HCT116 (cell line): ENCODE results near the gene AGTRAP. TPM values are rescaled to one million over a fixed set of nuclear protein-coding genes. Genes with fewer than 3 reads are reported as not detected.

ENCODE experiments used
- ATAC-seq: fragments of 200-7000 bp; cut with Tn5 transposase; 2 replicates; pipeline ENCODE4 v1.9.1; 2020; ENCODE audit warnings: mild to moderate bottlenecking, moderate library complexity
- BruUV-seq: library from RNA; stranded (reverse); fragments of 400-500 nt; replicated peaks from 2 replicates; lab custom pipeline; 2021; lab: Mats Ljungman, UMichigan
- CTCF ChIA-PET: fragments of 300-600 bp; sonication (Branson Sonifier 250); formaldehyde crosslinking; loops from one replicate; lab custom pipeline; 2021; ENCODE audit warnings: antibody characterized with exemption; lab: Charles Lee
- POLR2A ChIA-PET: fragments of 300-600, 350-600 bp; sonication (Branson Sonifier 250); formaldehyde crosslinking; loops from one replicate; lab custom pipeline; 2021; ENCODE audit warnings: antibody characterized with exemption; lab: Charles Lee
- RAD21 ChIA-PET, 2 experiments: fragments of 300-600 bp; sonication (Branson Sonifier 250); formaldehyde crosslinking; loops; one replicate each; lab custom pipeline; 2023; ENCODE audit warnings: low total read pairs in 2 of 2; ENCODE audit not compliant: uncharacterized antibody in 2 of 2, unreplicated experiment in 2 of 2, low non-redundant PET in 1 of 2; lab: Charles Lee
- DNase-seq: peaks from one replicate; pipeline ENCODE4 v3.0.0-alpha.2; 2010; ENCODE audit warnings: low read depth, low spot score
- H2AFZ ChIP-seq: fragments of 200-600 bp; shearing (Covaris generic), sonication (generic); 2 replicates; pipeline ENCODE4 v1.6.1; 2017; ENCODE audit warnings: low read depth, mixed run types, mixed read lengths, antibody characterized with exemption, low read length; ENCODE audit not compliant: poor library complexity, severe bottlenecking
- H3K27ac ChIP-seq: 2 replicates; pipeline ENCODE4 v1.5.1; 2012; ENCODE audit warnings: low read depth, low read length
- H3K27me3 ChIP-seq: fragments of 200-600 bp; sonication (generic); 2 replicates; pipeline ENCODE4 v1.6.1; 2016; ENCODE audit warnings: mixed run types, low read length, mixed read lengths; ENCODE audit not compliant: insufficient read depth
- H3K36me3 ChIP-seq, 2 experiments: fragments of 200-500 bp in 1 of 2; fragments of 200-600 bp in 1 of 2; sonication (Bioruptor generic) in 1 of 2; sonication (generic) in 1 of 2; 2 replicates each; pipeline versions ENCODE4 v1.5.1 to v1.6.1; 2014 to 2016; ENCODE audit warnings: low read length in 2 of 2, inconsistent platforms in 1 of 2, mixed read lengths in 1 of 2, mixed run types in 1 of 2; ENCODE audit not compliant: insufficient read depth in 2 of 2, control insufficient read depth in 1 of 2
- H3K4me1 ChIP-seq, 2 experiments: fragments of 200-600 bp in 1 of 2; sonication (generic) in 1 of 2; 2 replicates each; pipeline versions ENCODE4 v1.5.1 to v1.6.1; 2012 to 2017; ENCODE audit warnings: low read length in 2 of 2, inconsistent platforms in 1 of 2, mild to moderate bottlenecking in 1 of 2, mixed read lengths in 1 of 2, mixed run types in 1 of 2, moderate library complexity in 1 of 2; ENCODE audit not compliant: insufficient read depth in 2 of 2, control insufficient read depth in 1 of 2
- H3K4me2 ChIP-seq: fragments of 200-600 bp; sonication (generic); 2 replicates; pipeline ENCODE4 v1.6.1; 2017; ENCODE audit warnings: mixed run types, low read length, mixed read lengths
- H3K4me3 ChIP-seq, 2 experiments: fragments of 200-600 bp in 1 of 2; sonication (generic) in 1 of 2; replicated peaks in 1 of 2; 2 replicates each; pipeline ENCODE4 v1.5.1; 2011 to 2016; ENCODE audit warnings: low read length in 2 of 2, control low read depth in 1 of 2, low read depth in 1 of 2, mild to moderate bottlenecking in 1 of 2, mixed read lengths in 1 of 2, mixed run types in 1 of 2
- H3K79me2 ChIP-seq: fragments of 200-600 bp; sonication (generic); 2 replicates; pipeline ENCODE4 v1.6.1; 2017; ENCODE audit warnings: mild to moderate bottlenecking, mixed run types, low read length, moderate library complexity, mixed read lengths; ENCODE audit not compliant: insufficient read depth
- H3K9ac ChIP-seq: fragments of 200-600 bp; sonication (generic); 2 replicates; pipeline ENCODE4 v1.6.1; 2016; ENCODE audit warnings: low read length, mixed read lengths
- H3K9me2 ChIP-seq: fragments of 200-600 bp; sonication (generic), shearing (Covaris generic); 2 replicates; pipeline ENCODE4 v1.6.1; 2017; ENCODE audit warnings: mixed run types, mild to moderate bottlenecking, moderate library complexity; ENCODE audit not compliant: insufficient read depth
- H3K9me3 ChIP-seq, 2 experiments: fragments of 200-500 bp in 1 of 2; fragments of 200-600 bp in 1 of 2; sonication (Bioruptor generic) in 1 of 2; sonication (generic) in 1 of 2; 2 replicates each; pipeline ENCODE4 v1.6.1; 2014 to 2017; ENCODE audit warnings: low read length in 2 of 2, mixed read lengths in 2 of 2, inconsistent platforms in 1 of 2, low read depth in 1 of 2, mild to moderate bottlenecking in 1 of 2, mixed run types in 1 of 2, moderate library complexity in 1 of 2; ENCODE audit not compliant: control insufficient read depth in 1 of 2, insufficient read depth in 1 of 2
- H4K20me1 ChIP-seq: fragments of 200-600 bp; sonication (generic), shearing (Covaris generic); 2 replicates; pipeline ENCODE4 v1.6.1; 2017; ENCODE audit warnings: mixed run types, mild to moderate bottlenecking, moderate library complexity; ENCODE audit not compliant: insufficient read depth
- ATF3 ChIP-seq: IDR thresholded peaks from 2 replicates; pipeline ENCODE4 v1.6.1; 2012
- CBX3 ChIP-seq: IDR thresholded peaks from 2 replicates; pipeline ENCODE4 v1.6.1; 2012; ENCODE audit warnings: low read depth
- CEBPB ChIP-seq: IDR thresholded peaks from 2 replicates; pipeline ENCODE4 v1.6.1; 2012; ENCODE audit warnings: low read depth
- EZH2 ChIP-seq: fragments of 200-600 bp; sonication (generic); IDR thresholded peaks from 2 replicates; pipeline ENCODE4 v1.6.1; 2017; ENCODE audit warnings: antibody characterized with exemption, mixed run types
- EZH2phosphoT487 ChIP-seq: fragments of 200-600 bp; IDR thresholded peaks from 2 replicates; pipeline ENCODE4 v1.6.1; 2018; ENCODE audit warnings: antibody characterized with exemption, borderline replicate concordance
- JUND ChIP-seq: IDR thresholded peaks from 2 replicates; pipeline ENCODE4 v1.6.1; 2012
- POLR2A ChIP-seq: IDR thresholded peaks from 2 replicates; pipeline ENCODE4 v1.7.0; 2011; ENCODE audit warnings: borderline replicate concordance; ENCODE audit not compliant: insufficient read depth, insufficient read length; ENCODE audit errors: extremely low read depth
- POLR2AphosphoS5 ChIP-seq: IDR thresholded peaks from 2 replicates; pipeline ENCODE4 v1.6.1; 2011; ENCODE audit warnings: mild to moderate bottlenecking, low read depth, low read length, moderate library complexity
- SP1 ChIP-seq: IDR thresholded peaks from 2 replicates; pipeline ENCODE4 v1.6.1; 2012; ENCODE audit warnings: low read depth
- SRF ChIP-seq: IDR thresholded peaks from 2 replicates; pipeline ENCODE4 v1.6.1; 2012; ENCODE audit warnings: low read depth
- ZBTB33 ChIP-seq: IDR thresholded peaks from 2 replicates; pipeline ENCODE4 v1.6.1; 2011; ENCODE audit warnings: mild to moderate bottlenecking, low read length, moderate library complexity; ENCODE audit not compliant: insufficient replicate concordance; ENCODE audit errors: extremely low read depth
- ZFX ChIP-seq: fragments of 450-650 bp; IDR thresholded peaks from 2 replicates; pipeline ENCODE4 v1.6.1; 2017
- intact Hi-C: fragments of 100-400 bp; cut with micrococcal nuclease; formaldehyde crosslinking; loops from 2 replicates; pipeline ENCODE4 v1.10.0; 2022
- total RNA-seq: library from RNA; stranded (reverse); gene quantifications from one replicate; pipeline ENCODE4 v1.2.1, GENCODE V29; 2021; ENCODE audit not compliant: unreplicated experiment

AGTRAP gene
- total RNA-seq, 1 experiment from 2014 or later: 49.0 TPM

- no peak overlapping the region for H3K4me2 ChIP-seq
- no peak overlapping the region for H3K27ac ChIP-seq
- POLR2A ChIA-PET: no interaction called here
- H3K36me3 ChIP-seq: no peaks in the 10 kb centered on the region
- ATAC-seq (no peak), DNase-seq (no peak)
- no peaks in the 10 kb centered on the region for H3K9me2 ChIP-seq
- H3K4me1 ChIP-seq: peaks cover 25 to 39% of the 10 kb centered on the region in 2 experiments
- peaks cover 3% of the 10 kb centered on the region; the same call in 1 of the 2 replicates for H3K27me3 ChIP-seq
- no peaks in the 10 kb centered on the region for H3K9me3 ChIP-seq
- no peak for TF ChIP-seq ATF3
- TF ChIP-seq POLR2AphosphoS5: no peak
- TF ChIP-seq JUND: no peak
- TF ChIP-seq EZH2phosphoT487: no peak
- no peak for TF ChIP-seq CEBPB
- TF ChIP-seq ZBTB33: no peak
- TF ChIP-seq CBX3: no peak
- no peak for TF ChIP-seq SP1
- no peak for TF ChIP-seq SRF
- no peak for TF ChIP-seq EZH2
- no peak for TF ChIP-seq POLR2A
- no peak for TF ChIP-seq ZFX
- no peaks in the 10 kb centered on the region for H4K20me1 ChIP-seq
- intact Hi-C loops: no loop called here
- no peak overlapping the region for H3K9ac ChIP-seq
- H3K4me3 ChIP-seq: no peak overlapping the region
- no peaks in the 10 kb centered on the region for H3K79me2 ChIP-seq
- RAD21 ChIA-PET: no interaction called here
- no TSS peak for BruUV-seq
- H2AFZ ChIP-seq: no peak overlapping the region
- CTCF ChIA-PET: no interaction called here
These were observed 47.4 kb upstream of the AGTRAP start for GRCh38 chr1:11688506-11688905.
